Measurements from ENCODE around the gene HTATIP2. TPM values are rescaled to one million over a fixed set of nuclear protein-coding genes. Genes with fewer than 3 reads are reported as not detected.

HTATIP2 gene
- total RNA-seq: 40.8 and 43.9 TPM in 2 replicates

GRCh38 chr11:20363500-20364340 lies at the start of gene HTATIP2:
HTATIP2 (plus strand) TSS chr11:20363714; CDS start chr11:20364238, 524 bp downstream.
- H3K4me3 Mint-ChIP-seq: peak within 1 kb of the TSS; percentile 90
- peaks cover 26% of the 10 kb centered on the region for H3K36me3 Mint-ChIP-seq (ENCODE audit: low read depth)
- no peaks in the 10 kb centered on the region for H3K27me3 Mint-ChIP-seq (ENCODE audit: insufficient read depth)
- peaks cover 68% of the 10 kb centered on the region for H3K4me1 Mint-ChIP-seq (ENCODE audit: low read depth)
- DNase-seq (ENCODE audit: low spot score): peak; percentile 67
- intact Hi-C loops (cut with micrococcal nuclease): loop anchor here (1.0 to 10.0 kb wide), 4 partner anchors 24 to 1836 kb away; partner anchors contain the start of genes E2F8, NAV2, PRMT3 and TSG101
- H3K27ac Mint-ChIP-seq: peak within 1 kb of the TSS; percentile 92
- H3K9me3 Mint-ChIP-seq: peaks cover 3% of the 10 kb centered on the region

GRCh38 chr11:20315800-20316199 lies 47.7 kb upstream of the HTATIP2 start:
- Mint-ChIP-seq H3K27ac (no peak overlapping the region), H3K27me3 (ENCODE audit: insufficient read depth) (peaks cover 2% of the 10 kb centered on the region), H3K4me1 (ENCODE audit: low read depth) (no peaks in the 10 kb centered on the region), H3K4me3 (no peak overlapping the region), H3K36me3 (ENCODE audit: low read depth) (no peaks in the 10 kb centered on the region), H3K9me3 (no peaks in the 10 kb centered on the region)
- no peak for DNase-seq (ENCODE audit: low spot score)
- intact Hi-C loops (cut with micrococcal nuclease): no loop called here

- intact Hi-C loops (cut with micrococcal nuclease): no loop called here
- no peaks in the 10 kb centered on the region for H3K36me3 Mint-ChIP-seq (ENCODE audit: low read depth)
- peaks cover 8% of the 10 kb centered on the region for H3K27me3 Mint-ChIP-seq (ENCODE audit: insufficient read depth)
- no peak overlapping the region for H3K4me3 Mint-ChIP-seq
- H3K9me3 Mint-ChIP-seq: no peaks in the 10 kb centered on the region
- no peak for DNase-seq (ENCODE audit: low spot score)
- no peak overlapping the region for H3K27ac Mint-ChIP-seq
- no peaks in the 10 kb centered on the region for H3K4me1 Mint-ChIP-seq (ENCODE audit: low read depth)
Measured at GRCh38 chr11:20321177-20321576, 42.3 kb upstream of the HTATIP2 start.

- H3K4me3 Mint-ChIP-seq: no peak overlapping the region
- H3K36me3 Mint-ChIP-seq (ENCODE audit: low read depth): no peaks in the 10 kb centered on the region
- H3K27ac Mint-ChIP-seq: no peak overlapping the region
- intact Hi-C loops (cut with micrococcal nuclease): no loop called here
- H3K4me1 Mint-ChIP-seq (ENCODE audit: low read depth): no peaks in the 10 kb centered on the region
- DNase-seq (ENCODE audit: low spot score): no peak
- H3K27me3 Mint-ChIP-seq (ENCODE audit: insufficient read depth): peaks cover 5% of the 10 kb centered on the region
- H3K9me3 Mint-ChIP-seq: no peaks in the 10 kb centered on the region
Measured at GRCh38 chr11:20327377-20327935, 36.1 kb upstream of the HTATIP2 start.

GRCh38 chr11:20336056-20336455 lies 27.5 kb upstream of the HTATIP2 start:
- H3K36me3 Mint-ChIP-seq (ENCODE audit: low read depth): no peaks in the 10 kb centered on the region
- no peak for DNase-seq (ENCODE audit: low spot score)
- H3K4me3 Mint-ChIP-seq: no peak overlapping the region
- H3K9me3 Mint-ChIP-seq: no peaks in the 10 kb centered on the region
- intact Hi-C loops (cut with micrococcal nuclease): loop anchor here (10.0 kb wide), 1 partner anchor 181 kb away; no protein-coding TSS in a partner anchor
- no peak overlapping the region for H3K27ac Mint-ChIP-seq
- H3K4me1 Mint-ChIP-seq (ENCODE audit: low read depth): no peaks in the 10 kb centered on the region
- peaks cover 43% of the 10 kb centered on the region for H3K27me3 Mint-ChIP-seq (ENCODE audit: insufficient read depth)

- H3K4me3 Mint-ChIP-seq: no peak overlapping the region
- no peak for DNase-seq (ENCODE audit: low spot score)
- H3K9me3 Mint-ChIP-seq: no peaks in the 10 kb centered on the region
- peaks cover 45% of the 10 kb centered on the region for H3K27me3 Mint-ChIP-seq (ENCODE audit: insufficient read depth)
- no peak overlapping the region for H3K27ac Mint-ChIP-seq
- no peaks in the 10 kb centered on the region for H3K4me1 Mint-ChIP-seq (ENCODE audit: low read depth)
- intact Hi-C loops (cut with micrococcal nuclease): loop anchor here (10.0 kb wide), 1 partner anchor 183 kb away; no protein-coding TSS in a partner anchor
- H3K36me3 Mint-ChIP-seq (ENCODE audit: low read depth): no peaks in the 10 kb centered on the region
Measured at GRCh38 chr11:20337526-20338154, 25.9 kb upstream of the HTATIP2 start.

- H3K36me3 Mint-ChIP-seq (ENCODE audit: low read depth): no peaks in the 10 kb centered on the region
- DNase-seq (ENCODE audit: low spot score): no peak
- peaks cover 58% of the 10 kb centered on the region for H3K27me3 Mint-ChIP-seq (ENCODE audit: insufficient read depth)
- no peak overlapping the region for H3K27ac Mint-ChIP-seq
- H3K4me3 Mint-ChIP-seq: no peak overlapping the region
- no peaks in the 10 kb centered on the region for H3K9me3 Mint-ChIP-seq
- no peaks in the 10 kb centered on the region for H3K4me1 Mint-ChIP-seq (ENCODE audit: low read depth)
- intact Hi-C loops (cut with micrococcal nuclease): no loop called here
Measured at GRCh38 chr11:20342347-20343141, 21.0 kb upstream of the HTATIP2 start.

GRCh38 chr11:20351136-20351535 lies 12.4 kb upstream of the HTATIP2 start:
- Mint-ChIP-seq H3K36me3 (ENCODE audit: low read depth) (no peaks in the 10 kb centered on the region), H3K4me3 (no peak overlapping the region), H3K27me3 (ENCODE audit: insufficient read depth) (peaks cover 30% of the 10 kb centered on the region), H3K27ac (no peak overlapping the region), H3K4me1 (ENCODE audit: low read depth) (peaks cover 8% of the 10 kb centered on the region), H3K9me3 (no peaks in the 10 kb centered on the region)
- no peak for DNase-seq (ENCODE audit: low spot score)
- intact Hi-C loops (cut with micrococcal nuclease): loop anchor here (10.0 kb wide), 1 partner anchor 106 kb away; no protein-coding TSS in a partner anchor

- H3K9me3 Mint-ChIP-seq: no peaks in the 10 kb centered on the region
- peaks cover 27% of the 10 kb centered on the region for H3K27me3 Mint-ChIP-seq (ENCODE audit: insufficient read depth)
- DNase-seq (ENCODE audit: low spot score): no peak
- H3K4me3 Mint-ChIP-seq: no peak overlapping the region
- no peak overlapping the region for H3K27ac Mint-ChIP-seq
- intact Hi-C loops (cut with micrococcal nuclease): loop anchor here (10.0 kb wide), 1 partner anchor 107 kb away; no protein-coding TSS in a partner anchor
- H3K36me3 Mint-ChIP-seq (ENCODE audit: low read depth): no peaks in the 10 kb centered on the region
- H3K4me1 Mint-ChIP-seq (ENCODE audit: low read depth): peaks cover 8% of the 10 kb centered on the region
Measured at GRCh38 chr11:20351751-20352262, 11.7 kb upstream of the HTATIP2 start.

- Mint-ChIP-seq H3K4me3 (no peak overlapping the region), H3K27me3 (ENCODE audit: insufficient read depth) (peaks cover 16% of the 10 kb centered on the region), H3K36me3 (ENCODE audit: low read depth) (no peaks in the 10 kb centered on the region), H3K27ac (no peak overlapping the region), H3K9me3 (no peaks in the 10 kb centered on the region), H3K4me1 (ENCODE audit: low read depth) (peaks cover 8% of the 10 kb centered on the region)
- intact Hi-C loops (cut with micrococcal nuclease): loop anchor here (1.0 to 10.0 kb wide), 2 partner anchors 109 to 403 kb away; no protein-coding TSS in a partner anchor
- no peak for DNase-seq (ENCODE audit: low spot score)
Measured at GRCh38 chr11:20353829-20354434, 9.6 kb upstream of the HTATIP2 start.

- Mint-ChIP-seq H3K4me1 (ENCODE audit: low read depth) (peaks cover 15% of the 10 kb centered on the region), H3K4me3 (no peak overlapping the region), H3K9me3 (no peaks in the 10 kb centered on the region), H3K27ac (no peak overlapping the region), H3K27me3 (ENCODE audit: insufficient read depth) (peaks cover 16% of the 10 kb centered on the region), H3K36me3 (ENCODE audit: low read depth) (no peaks in the 10 kb centered on the region)
- intact Hi-C loops (cut with micrococcal nuclease): loop anchor here (1.0 to 10.0 kb wide), 2 partner anchors 111 to 227 kb away; no protein-coding TSS in a partner anchor
- no peak for DNase-seq (ENCODE audit: low spot score)
Measured at GRCh38 chr11:20355221-20356219, 8.0 kb upstream of the HTATIP2 start.
